Ectodermal cell (in vitro differentiated cells): Measurements from ENCODE around the gene ITGB7. TPM values are rescaled to one million over a fixed set of nuclear protein-coding genes. Genes with fewer than 3 reads are reported as not detected.

Experiments used
- H3K27ac ChIP-seq: 2 replicates; pipeline ENCODE4 v1.7.0; 2013; ENCODE audit warnings: mild to moderate bottlenecking, low read depth, low read length; ENCODE audit not compliant: insufficient read depth, poor library complexity, severe bottlenecking
- H3K27me3 ChIP-seq: 2 replicates; pipeline ENCODE4 v1.7.0; 2013; ENCODE audit warnings: mild to moderate bottlenecking, low read length; ENCODE audit not compliant: insufficient read depth, control insufficient read depth, poor library complexity, severe bottlenecking
- H3K36me3 ChIP-seq: one replicate; pipeline ENCODE4 v1.7.0; 2013; ENCODE audit warnings: low read length; ENCODE audit not compliant: control insufficient read depth, insufficient read depth
- H3K4me1 ChIP-seq: one replicate; pipeline ENCODE4 v1.7.0; 2013; ENCODE audit warnings: low read length; ENCODE audit not compliant: control insufficient read depth, insufficient read depth
- H3K4me3 ChIP-seq: 2 replicates; pipeline ENCODE4 v1.7.0; 2013; ENCODE audit warnings: low read depth, low read length, control low read depth; ENCODE audit not compliant: insufficient read depth
- H3K9me3 ChIP-seq: 2 replicates; pipeline ENCODE4 v1.7.0; 2013; ENCODE audit warnings: mild to moderate bottlenecking, low read length, moderate library complexity; ENCODE audit not compliant: control insufficient read depth
- WGBS, 2 experiments: methylation state at CpG; one replicate each; pipeline ENCODE4 v1.1.7; 2013; ENCODE audit warnings: missing lambda C conversion rate in 2 of 2; 5-methylcytosine and 5-hydroxymethylcytosine counted together
- polyA plus RNA-seq, 4 experiments: library from polyadenylated mRNA; stranded (reverse); fragments of 50-300 nt; gene quantifications; one replicate each; pipeline ENCODE4 v1.2.3, GENCODE V29; 2013

ITGB7 gene
- not detected for polyA plus RNA-seq (2013, experiment 1 of 4)
- polyA plus RNA-seq (2013, experiment 2 of 4), result 0.21 TPM
- 1.1 TPM for polyA plus RNA-seq (2013, experiment 3 of 4)
- 0.57 TPM for polyA plus RNA-seq (2013, experiment 4 of 4)

GRCh38 chr12:53207042-53207441 is at the start of gene ITGB7:
Gene ITGB7, minus strand, starts transcription at chr12:53207251. Its CDS starts 6,808 bp downstream, at chr12:53200443.
- no peaks in the 10 kb centered on the region for H3K27me3 ChIP-seq
- H3K36me3 ChIP-seq, result no peaks in the 10 kb centered on the region
- H3K9me3 ChIP-seq, result no peaks in the 10 kb centered on the region
- WGBS, 2 experiments, result 71 to 73% methylated on average over 5 of the region's 5 CpGs
- no peaks in the 10 kb centered on the region for H3K4me1 ChIP-seq
- H3K4me3 ChIP-seq, result no peak within 1 kb of the TSS
- no peak within 1 kb of the TSS for H3K27ac ChIP-seq

- no peaks in the 10 kb centered on the region for H3K9me3 ChIP-seq
- no peak overlapping the region for H3K27ac ChIP-seq
- H3K4me3 ChIP-seq, result no peak overlapping the region
- peaks cover 10% of the 10 kb centered on the region for H3K4me1 ChIP-seq
- no peaks in the 10 kb centered on the region for H3K36me3 ChIP-seq
- WGBS, 2 experiments, result 88 to 98% methylated on average over 2 to 3 of the region's 3 CpGs
- H3K27me3 ChIP-seq, result no peaks in the 10 kb centered on the region
These were observed 48.9 kb upstream of the ITGB7 start for GRCh38 chr12:53255996-53256395.

- Histone ChIP-seq H3K27ac (no peak overlapping the region), H3K4me1 (peaks cover 13% of the 10 kb centered on the region), H3K27me3 (no peaks in the 10 kb centered on the region), H3K36me3 (no peaks in the 10 kb centered on the region), H3K9me3 (no peaks in the 10 kb centered on the region), H3K4me3 (no peak overlapping the region)
- WGBS, 2 experiments, result 95% methylated on average over 1 of the region's 1 CpG
These were observed 47.9 kb upstream of the ITGB7 start for GRCh38 chr12:53254816-53255545.

GRCh38 chr12:53253298-53253697 is 46.2 kb upstream of the ITGB7 start:
- H3K4me1 ChIP-seq, result peaks cover 13% of the 10 kb centered on the region
- H3K9me3 ChIP-seq, result no peaks in the 10 kb centered on the region
- 94 to 95% methylated on average over 13 of the region's 13 CpGs for WGBS, 2 experiments
- H3K27me3 ChIP-seq, result no peaks in the 10 kb centered on the region
- no peaks in the 10 kb centered on the region for H3K36me3 ChIP-seq
- no peak overlapping the region for H3K27ac ChIP-seq
- H3K4me3 ChIP-seq, result no peak overlapping the region

GRCh38 chr12:53252349-53252916 is 45.4 kb upstream of the ITGB7 start:
- whole genome bisulfite sequencing, 2 experiments, result 20 to 22% methylated on average over 19 of the region's 19 CpGs
- H3K4me3 ChIP-seq, result peak overlapping the region; percentile 89
- no peaks in the 10 kb centered on the region for H3K9me3 ChIP-seq
- H3K27ac ChIP-seq, result peak overlapping the region; percentile 39
- H3K4me1 ChIP-seq, result peaks cover 13% of the 10 kb centered on the region
- no peaks in the 10 kb centered on the region for H3K36me3 ChIP-seq
- H3K27me3 ChIP-seq, result no peaks in the 10 kb centered on the region

- no peaks in the 10 kb centered on the region for H3K27me3 ChIP-seq
- peak overlapping the region; percentile 72 for H3K27ac ChIP-seq
- 1% methylated on average over 51 of the region's 51 CpGs for WGBS, 2 experiments
- no peaks in the 10 kb centered on the region for H3K9me3 ChIP-seq
- H3K36me3 ChIP-seq, result no peaks in the 10 kb centered on the region
- peaks cover 13% of the 10 kb centered on the region for H3K4me1 ChIP-seq
- peak overlapping the region; percentile 89 for H3K4me3 ChIP-seq
These were observed 44.7 kb upstream of the ITGB7 start for GRCh38 chr12:53251477-53252348.

- no peaks in the 10 kb centered on the region for H3K36me3 ChIP-seq
- H3K4me3 ChIP-seq, result no peak overlapping the region
- H3K27ac ChIP-seq, result no peak overlapping the region
- WGBS, 2 experiments, result 94 to 99% methylated on average over 3 of the region's 3 CpGs
- H3K9me3 ChIP-seq, result no peaks in the 10 kb centered on the region
- H3K4me1 ChIP-seq, result peaks cover 24% of the 10 kb centered on the region
- H3K27me3 ChIP-seq, result no peaks in the 10 kb centered on the region
These were observed 38.2 kb upstream of the ITGB7 start for GRCh38 chr12:53245286-53245685.

- H3K4me3 ChIP-seq, result no peak overlapping the region
- H3K36me3 ChIP-seq, result no peaks in the 10 kb centered on the region
- 68 to 85% methylated on average over 1 of the region's 1 CpG for WGBS, 2 experiments
- peaks cover 24% of the 10 kb centered on the region for H3K4me1 ChIP-seq
- H3K27ac ChIP-seq, result no peak overlapping the region
- no peaks in the 10 kb centered on the region for H3K9me3 ChIP-seq
- no peaks in the 10 kb centered on the region for H3K27me3 ChIP-seq
These were observed 37.3 kb upstream of the ITGB7 start for GRCh38 chr12:53244337-53244736.

GRCh38 chr12:53241623-53242412 is 34.8 kb upstream of the ITGB7 start:
- H3K27ac ChIP-seq, result peak overlapping the region; percentile 67
- H3K9me3 ChIP-seq, result no peaks in the 10 kb centered on the region
- no peaks in the 10 kb centered on the region for H3K36me3 ChIP-seq
- peaks cover 24% of the 10 kb centered on the region for H3K4me1 ChIP-seq
- no peaks in the 10 kb centered on the region for H3K27me3 ChIP-seq
- no peak overlapping the region for H3K4me3 ChIP-seq
- 45 to 50% methylated on average over 11 of the region's 11 CpGs for whole genome bisulfite sequencing, 2 experiments
